Measurements from ENCODE around the gene PSAPL1.

PSAPL1 gene

GRCh38 chr4:7430368-7430964, 4.3 kb downstream of the PSAPL1 start:
- no peak for DNase-seq

DNA sequence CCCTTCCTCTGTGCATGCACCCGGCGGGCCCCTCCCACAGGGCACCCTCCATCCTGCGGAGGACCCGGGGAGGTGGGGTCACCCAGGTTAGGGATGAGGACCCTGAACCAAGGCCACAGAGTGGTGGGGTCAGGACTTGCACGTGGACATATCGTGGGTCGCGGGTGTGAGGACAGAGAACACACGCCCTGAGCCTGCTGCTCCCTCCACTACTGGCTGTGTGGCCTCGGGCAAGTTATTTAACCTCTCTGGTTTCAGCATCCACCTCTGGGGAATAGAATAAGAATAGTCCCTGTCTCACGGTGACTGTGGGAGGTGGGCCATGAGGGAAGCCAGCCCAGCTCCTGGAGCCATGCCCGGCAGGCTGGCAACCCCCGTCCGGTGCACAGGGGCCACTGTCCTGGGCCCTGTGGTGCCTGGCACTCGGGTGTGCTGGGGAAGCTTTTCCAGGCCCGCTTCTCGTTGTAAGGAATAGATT, 5.1 kb downstream of the PSAPL1 start:
- no peak for DNase-seq

- DNase-seq = no peak
These were observed 5.7 kb downstream of the PSAPL1 start for GRCh38 chr4:7429069-7429416.

- no peak for DNase-seq
These were observed 6.3 kb downstream of the PSAPL1 start for GRCh38 chr4:7428261-7429068.

GRCh38 chr4:7427831-7428260, 6.9 kb downstream of the PSAPL1 start:
- DNase-seq = no peak

GRCh38 chr4:7427361-7427760, 7.4 kb downstream of the PSAPL1 start:
- DNase-seq = no peak

DNA sequence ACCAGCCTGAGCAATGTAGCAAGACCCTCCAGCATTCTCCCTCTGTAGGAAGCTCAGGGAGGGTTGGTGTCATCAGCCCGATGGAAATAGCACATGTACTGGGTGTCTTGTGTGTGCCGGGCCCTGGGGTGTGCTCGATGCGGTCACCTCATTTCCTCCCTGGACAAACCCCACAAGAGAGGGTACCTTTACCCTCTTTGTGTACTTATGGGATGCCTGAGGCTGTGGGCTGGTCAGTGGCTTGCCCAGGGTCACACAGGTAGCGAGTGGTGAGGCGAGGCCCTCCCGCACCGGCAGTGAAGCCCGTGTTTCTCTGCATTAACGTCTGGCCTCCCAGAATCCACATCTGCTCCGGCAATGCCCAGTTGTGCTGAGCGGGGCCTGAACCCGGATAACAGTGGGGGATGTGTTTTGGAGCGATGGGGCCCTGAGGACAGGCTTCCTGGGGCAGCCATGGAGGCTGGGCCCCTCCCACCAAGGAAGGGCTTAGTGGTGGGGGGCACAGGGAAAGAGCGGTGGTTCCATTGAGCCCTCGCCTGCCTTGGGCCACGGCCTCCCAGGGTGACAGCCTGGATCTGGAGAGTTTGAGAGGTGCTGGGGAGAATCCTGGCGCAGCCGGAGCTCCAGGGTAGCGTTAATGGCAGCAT, 8.1 kb downstream of the PSAPL1 start:
- DNase-seq = no peak

- DNase-seq = no peak
These were observed 8.9 kb downstream of the PSAPL1 start for GRCh38 chr4:7425591-7426468.

DNA sequence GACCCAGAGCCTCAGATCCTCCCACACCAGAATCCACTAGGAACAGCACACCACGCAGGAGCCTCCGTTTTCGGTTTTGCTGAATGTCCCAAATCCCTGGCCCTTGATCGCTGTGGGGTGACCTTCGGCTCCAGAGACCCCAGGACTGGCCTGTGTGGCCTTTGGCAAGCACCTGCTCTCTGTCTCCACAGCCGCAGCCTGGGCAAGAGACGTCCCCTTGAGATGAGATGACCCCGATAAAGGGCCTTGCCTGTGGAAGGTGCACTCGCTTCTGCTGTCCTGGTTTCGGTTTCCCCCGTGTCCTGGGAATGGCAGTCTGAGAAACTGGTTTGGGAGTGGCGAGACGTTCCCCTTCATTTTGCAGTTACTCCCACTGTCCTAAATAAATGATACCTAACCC, 9.6 kb downstream of the PSAPL1 start:
- DNase-seq = no peak

DNA sequence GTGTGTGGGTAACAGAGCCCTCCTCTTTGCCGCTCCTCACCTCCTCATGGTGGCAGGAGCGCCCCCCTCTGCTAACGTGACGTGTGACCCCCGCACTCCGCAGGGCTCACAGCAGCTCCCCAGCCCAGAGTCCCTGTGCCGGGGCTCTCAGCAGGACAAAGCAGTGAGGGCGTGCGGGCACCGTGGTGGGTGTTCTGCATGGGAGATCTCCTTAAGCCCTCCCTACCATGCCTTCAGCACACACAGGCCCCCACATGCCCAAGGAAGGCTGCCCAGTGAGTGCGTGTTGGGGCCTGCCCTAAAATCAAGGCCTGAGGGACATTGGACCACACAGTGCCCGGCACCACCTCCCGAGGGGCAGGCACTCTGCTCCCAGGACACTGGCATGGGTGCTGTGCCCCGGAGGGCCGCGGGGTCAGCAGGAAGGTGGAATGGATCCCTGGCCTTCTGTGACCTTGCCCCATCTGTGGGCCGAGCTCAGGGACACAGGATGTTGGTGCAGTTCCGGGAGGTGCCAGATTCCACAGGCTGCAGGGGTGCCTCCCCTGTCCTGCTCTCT, 10.1 kb downstream of the PSAPL1 start:
- no peak for DNase-seq

DNA sequence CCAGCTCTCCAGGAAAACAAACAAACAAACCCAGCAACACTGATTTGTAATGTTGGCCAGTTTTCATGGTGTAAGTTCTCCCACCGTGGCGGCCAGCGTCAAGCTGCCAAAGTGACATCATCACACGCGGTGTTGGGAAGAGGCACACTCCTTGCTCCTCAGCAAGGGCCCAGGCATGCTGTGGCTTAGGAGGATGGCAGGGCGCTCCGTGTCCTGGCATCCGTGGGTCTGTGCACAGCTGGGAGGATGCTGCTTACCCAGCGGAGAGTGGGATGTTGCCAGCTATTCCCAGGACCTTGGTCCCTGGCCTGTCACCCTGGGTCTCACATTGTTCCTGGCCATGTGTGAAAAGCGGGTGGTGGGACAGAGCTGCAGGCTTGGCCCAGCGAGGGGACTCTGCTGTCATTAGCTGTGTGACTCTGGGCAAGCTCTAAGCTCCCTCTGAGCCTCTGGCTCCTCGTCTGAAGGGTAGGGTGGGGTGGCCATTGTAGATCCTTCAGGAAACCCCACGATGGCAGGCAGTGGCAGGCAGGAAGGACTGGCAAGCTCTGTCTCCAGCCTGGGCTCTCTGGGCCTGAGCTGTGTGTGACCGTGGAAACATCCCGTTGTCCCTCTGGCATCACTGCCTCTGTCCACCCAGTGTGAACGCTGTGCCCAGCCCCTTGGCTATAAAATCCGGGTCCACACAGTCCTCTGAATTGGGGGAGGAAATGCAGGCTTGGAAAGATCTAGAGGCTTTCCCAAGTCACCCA, 10.8 kb downstream of the PSAPL1 start:
- no peak for DNase-seq

DNA sequence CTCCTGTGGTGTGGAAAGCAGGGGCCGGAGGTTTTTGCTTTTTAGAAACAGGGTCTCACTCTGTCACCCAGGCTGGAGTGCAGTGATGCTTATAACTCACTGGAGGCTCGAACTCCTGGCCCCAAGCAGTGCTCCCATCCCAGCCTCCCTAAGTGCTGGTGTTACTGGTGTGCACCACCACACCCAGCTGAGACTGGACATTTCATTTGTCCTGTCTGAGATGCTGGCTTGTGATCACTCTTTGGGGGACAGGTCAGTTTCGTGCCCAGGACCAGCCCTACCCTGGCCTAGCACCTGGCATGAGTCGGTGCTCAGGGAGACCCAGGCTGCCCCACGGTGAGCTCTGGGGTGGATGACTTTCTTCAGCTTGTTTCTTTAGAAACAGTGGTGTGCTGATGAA, 11.3 kb downstream of the PSAPL1 start:
- DNase-seq = no peak

DNA sequence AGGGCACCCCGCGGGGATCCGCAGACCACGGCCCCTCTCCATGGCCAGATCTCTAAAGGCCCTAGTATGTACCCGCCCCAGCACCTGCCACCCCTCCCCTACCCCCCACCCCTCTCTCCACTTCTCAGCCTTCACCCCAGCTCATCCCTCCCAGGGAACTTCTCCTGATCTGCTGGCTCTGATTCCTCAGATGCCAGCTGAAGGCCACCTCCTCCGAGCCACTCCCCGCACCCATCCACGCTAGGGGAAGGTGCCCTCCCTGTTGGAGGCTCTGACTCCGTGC, 11.9 kb downstream of the PSAPL1 start:
- no peak for DNase-seq

- no peak for DNase-seq
These were observed 12.4 kb downstream of the PSAPL1 start for GRCh38 chr4:7422151-7422897.

DNA sequence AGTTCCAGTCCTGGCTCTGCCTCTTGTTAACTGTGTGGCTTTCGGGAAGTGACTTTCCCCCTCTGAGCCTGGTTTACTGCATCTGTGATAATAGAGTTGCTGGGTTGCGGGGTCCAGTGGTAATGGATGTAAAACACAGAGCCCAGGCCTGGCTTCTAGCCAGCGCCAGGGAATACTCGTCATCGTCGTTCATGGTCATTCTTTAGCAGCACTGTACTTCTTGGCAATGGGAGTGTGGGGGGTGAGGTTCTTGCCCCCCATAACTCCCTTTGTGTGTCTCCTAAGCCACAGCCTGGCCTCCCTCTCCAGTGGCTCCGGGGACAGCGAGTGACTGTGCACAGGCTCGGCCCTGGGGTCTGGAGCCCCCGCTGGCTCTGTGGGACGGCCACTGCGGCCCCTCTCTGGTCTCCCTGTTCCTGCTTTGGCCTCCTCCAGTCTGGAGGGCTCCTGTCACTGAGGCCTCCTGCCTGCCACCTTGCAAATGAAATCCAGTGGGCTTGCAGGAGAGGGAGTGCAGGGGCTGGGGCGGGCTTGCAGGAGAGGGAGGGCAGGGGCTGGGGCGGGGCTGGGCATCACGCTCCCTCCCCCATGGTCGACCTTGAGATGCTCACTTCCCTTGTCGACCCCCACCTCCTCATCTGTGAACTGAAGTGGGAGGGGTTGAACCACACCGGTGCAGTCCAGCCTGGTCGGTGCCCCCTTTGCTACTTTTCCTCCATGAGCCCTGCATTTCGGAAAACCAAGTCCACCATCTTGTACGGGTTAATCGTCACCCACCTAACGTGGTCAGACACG, 13.2 kb downstream of the PSAPL1 start:
- DNase-seq = no peak

DNA sequence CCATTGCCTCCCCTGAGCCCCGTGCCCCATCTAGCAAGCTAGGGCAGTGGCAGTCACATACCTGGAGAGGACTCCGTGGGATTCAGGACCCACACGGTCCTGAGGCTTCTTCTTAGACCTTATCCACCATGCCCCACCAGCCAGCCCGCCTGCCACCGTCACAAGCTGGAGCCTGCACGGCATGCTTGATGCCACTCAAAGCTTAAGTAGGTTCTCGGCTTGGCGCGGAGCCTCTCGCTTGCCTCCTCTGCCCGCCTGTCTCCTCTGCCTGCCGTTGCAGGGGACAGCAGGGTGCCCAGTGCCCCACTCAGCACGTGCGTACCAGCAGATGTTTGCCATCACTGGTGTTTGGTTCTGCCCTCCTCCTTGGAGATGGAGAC, 14.1 kb downstream of the PSAPL1 start:
- no peak for DNase-seq

GRCh38 chr4:7419961-7420660, 14.6 kb downstream of the PSAPL1 start:
- no peak for DNase-seq

DNA sequence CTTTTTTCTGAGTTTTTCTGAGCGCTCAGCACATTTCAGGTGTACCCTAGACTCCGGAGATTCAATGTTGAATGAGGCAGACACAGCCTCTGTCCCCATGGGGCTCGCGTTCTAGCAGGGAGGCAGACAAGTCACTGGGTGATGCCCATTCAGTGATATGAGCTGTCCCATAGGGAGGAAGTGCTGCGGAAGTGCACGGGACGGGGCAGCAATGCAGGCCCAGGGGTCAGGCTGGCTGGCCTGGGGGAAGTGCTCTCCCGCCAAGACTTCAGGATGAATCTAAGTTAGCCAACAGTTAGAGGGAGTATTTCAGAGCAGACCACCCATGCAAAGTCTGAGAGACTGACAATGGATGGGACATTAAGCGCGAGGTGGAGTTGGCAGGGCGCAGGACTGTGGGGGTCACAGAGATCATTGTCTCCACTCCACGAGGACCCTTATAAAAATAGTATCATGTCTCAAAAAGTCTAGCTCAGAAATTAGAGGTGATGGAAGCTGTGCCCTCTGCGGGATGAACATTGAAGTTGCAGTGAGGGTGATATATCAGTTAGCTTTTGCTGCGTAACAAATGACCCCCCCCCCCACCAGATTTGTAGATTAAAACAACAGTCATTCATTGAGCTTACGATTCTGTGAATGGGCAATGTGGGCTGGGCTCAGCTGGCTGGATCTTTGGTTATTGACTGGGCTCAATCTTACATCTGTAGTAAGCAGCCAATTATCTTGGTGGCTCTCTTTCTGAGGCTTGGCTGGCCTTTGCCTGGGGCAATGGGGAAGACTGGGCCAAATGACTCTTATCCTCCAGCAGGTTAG, 16.4 kb downstream of the PSAPL1 start:
- DNase-seq = no peak

DNA sequence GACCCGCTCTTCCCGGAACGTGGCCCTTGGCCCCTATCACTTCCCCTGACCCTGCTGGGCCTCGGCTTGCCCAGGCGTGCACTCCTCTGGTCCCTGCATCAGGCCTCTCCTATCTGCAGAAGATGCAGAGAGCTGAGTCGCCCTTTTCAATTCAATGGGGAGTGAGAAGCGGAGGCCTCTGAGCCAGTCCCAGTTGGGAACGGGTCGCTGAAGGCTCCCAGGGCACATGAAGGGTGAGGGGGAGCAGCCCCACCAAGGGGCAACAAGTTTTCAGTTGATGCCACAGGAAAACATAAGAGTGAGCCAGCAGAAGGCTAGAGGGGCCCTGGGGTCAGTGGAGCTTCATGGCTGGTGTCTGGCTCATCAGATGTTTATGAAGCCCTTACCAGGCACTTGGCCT, 17.1 kb downstream of the PSAPL1 start:
- DNase-seq = no peak

Data from NK-92 treated with Interleukin-12 subunit alpha and Interleukin-12 subunit beta, amount 100 ng/mL, for 24 hours (cell line).